GM10248 (cell line): Measurements from ENCODE around the gene ADGB.

Experiments
- CTCF ChIA-PET: fragments of 300-600 bp; sonication (Branson Sonifier 250); formaldehyde crosslinking; extraction: SDS; loops from one replicate; lab custom pipeline; 2021; ENCODE audit warnings: antibody characterized with exemption; lab: Yijun Ruan, JAX
- POLR2A ChIA-PET: fragments of 350-650 bp; sonication (Branson Sonifier 250); formaldehyde crosslinking; extraction: SDS; loops from one replicate; lab custom pipeline; 2020; ENCODE audit warnings: antibody characterized with exemption; lab: Yijun Ruan, JAX
- DNase-seq: peaks from one replicate; pipeline ENCODE4 v3.0.0; 2012; ENCODE audit errors: extremely low spot score
- CTCF ChIP-seq: IDR thresholded peaks from 2 replicates; pipeline ENCODE4 v1.5.1; 2012; ENCODE audit warnings: mild to moderate bottlenecking, low read depth; ENCODE audit errors: extremely low read depth, missing control alignments, control extremely low read depth

ADGB gene

GRCh38 chr6:146592451-146592850 is 6.3 kb upstream of the ADGB start:
- POLR2A ChIA-PET, result no interaction called here
- CTCF ChIA-PET, result no interaction called here
- DNase-seq, result no peak
- no peak for TF ChIP-seq CTCF

DNA sequence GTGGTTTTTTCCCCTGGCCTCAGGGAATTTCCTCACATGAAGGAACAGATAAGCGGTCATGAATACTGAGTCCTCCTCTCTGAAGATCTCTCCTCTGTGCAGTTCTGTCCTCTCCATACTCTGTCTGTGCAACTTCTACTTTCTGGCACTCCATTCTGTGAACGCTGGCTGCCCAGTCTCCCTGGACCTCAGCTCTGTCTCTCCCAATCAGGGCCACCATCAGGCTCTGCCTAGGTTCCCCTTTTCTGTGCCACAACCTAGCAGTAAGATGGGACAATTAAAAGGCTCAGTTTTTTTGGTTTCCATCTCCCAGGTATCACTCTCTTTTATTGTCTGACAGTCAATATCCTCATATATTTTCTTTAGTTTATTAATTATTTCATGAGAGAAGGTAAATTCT is 4.8 kb upstream of the ADGB start:
- ChIA-PET CTCF (no interaction called here), POLR2A (no interaction called here)
- DNase-seq, result no peak
- no peak for TF ChIP-seq CTCF

- no peak for DNase-seq
- TF ChIP-seq CTCF, result no peak
- ChIA-PET POLR2A (no interaction called here), CTCF (no interaction called here)
Observed at GRCh38 chr6:146594495-146594894, 4.3 kb upstream of the ADGB start.

DNA sequence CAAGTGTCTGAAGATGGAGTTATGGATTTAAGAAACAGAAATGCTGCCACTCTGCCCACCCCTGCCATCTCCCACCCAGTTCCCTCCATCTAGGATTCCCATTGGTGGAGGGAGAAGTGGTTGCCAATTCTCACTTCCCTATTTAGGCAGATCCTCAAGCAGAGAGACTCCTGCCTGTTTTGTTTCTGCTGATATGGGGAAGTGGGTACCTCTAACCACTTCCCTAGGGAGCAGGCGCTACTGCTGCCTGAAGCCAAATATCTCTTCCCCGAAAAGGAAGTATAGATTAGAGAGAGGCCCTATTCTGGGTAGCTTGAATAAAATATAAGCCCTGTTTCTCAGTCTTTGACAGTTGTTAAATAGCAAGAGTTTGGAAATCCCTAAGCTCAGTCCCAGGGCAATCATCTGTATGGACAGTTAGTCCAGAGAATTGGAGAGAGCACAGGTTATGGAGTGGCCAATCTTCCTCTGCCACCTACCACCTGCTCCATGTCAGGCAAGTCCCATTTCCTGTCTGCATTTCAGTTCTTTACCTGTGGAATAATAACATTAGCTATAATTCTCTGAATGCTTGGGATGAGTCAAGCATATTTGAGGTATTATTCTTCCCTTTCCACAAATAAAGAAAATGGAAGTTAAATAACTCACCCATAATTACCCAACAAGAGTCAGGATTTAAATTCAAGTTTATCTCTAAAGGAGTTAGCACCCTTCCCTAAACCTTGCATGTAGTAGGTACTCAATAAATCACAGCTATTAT is 2.6 kb upstream of the ADGB start:
- CTCF ChIA-PET, result interaction anchor here (1.4 to 2.7 kb wide), 3 partner anchors 9 to 14 kb away, joined by 3 to 8 read pairs (median 3); no protein-coding TSS in a partner anchor
- TF ChIP-seq CTCF, result no peak
- no peak for DNase-seq
- POLR2A ChIA-PET, result no interaction called here

GRCh38 chr6:146601352-146601751 is 2.6 kb downstream of the ADGB start:
- no peak for TF ChIP-seq CTCF
- POLR2A ChIA-PET, result no interaction called here
- no peak for DNase-seq
- CTCF ChIA-PET, result interaction anchor here (1.2 to 1.4 kb wide), 3 partner anchors 10 to 16 kb away, joined by 3 to 4 read pairs (median 4); no protein-coding TSS in a partner anchor

GRCh38 chr6:146602526-146602925 is 3.8 kb downstream of the ADGB start:
- ChIA-PET CTCF (interaction anchor here (1.4 kb wide), 1 partner anchor 9 kb away, joined by 3 read pairs; no protein-coding TSS in a partner anchor), POLR2A (no interaction called here)
- no peak for DNase-seq
- no peak for TF ChIP-seq CTCF
